Measurements from ENCODE around the gene KLHL3. TPM values are rescaled to one million over a fixed set of nuclear protein-coding genes. Genes with fewer than 3 reads are reported as not detected.

Gene KLHL3
- total RNA-seq, 2 donors from 2014 or later, result 3.1 to 17.2 TPM

GRCh38 chr5:137603891-137604290 lies 132.0 kb downstream of the KLHL3 start:
- H3K36me3 Mint-ChIP-seq, result no peaks in the 10 kb centered on the region
- DNase-seq (ENCODE audit: low spot score in 2 of 2), result no peak
- H3K27ac Mint-ChIP-seq, result no peak overlapping the region
- H3K9me3 Mint-ChIP-seq, result no peaks in the 10 kb centered on the region
- no peak for ATAC-seq

GRCh38 chr5:137603356-137603755 lies 132.5 kb downstream of the KLHL3 start:
- Mint-ChIP-seq H3K9me3 (no peaks in the 10 kb centered on the region), H3K36me3 (no peaks in the 10 kb centered on the region), H3K27ac (no peak overlapping the region)
- DNase-seq (ENCODE audit: low spot score in 2 of 2) (no peak), ATAC-seq (no peak)

DNA sequence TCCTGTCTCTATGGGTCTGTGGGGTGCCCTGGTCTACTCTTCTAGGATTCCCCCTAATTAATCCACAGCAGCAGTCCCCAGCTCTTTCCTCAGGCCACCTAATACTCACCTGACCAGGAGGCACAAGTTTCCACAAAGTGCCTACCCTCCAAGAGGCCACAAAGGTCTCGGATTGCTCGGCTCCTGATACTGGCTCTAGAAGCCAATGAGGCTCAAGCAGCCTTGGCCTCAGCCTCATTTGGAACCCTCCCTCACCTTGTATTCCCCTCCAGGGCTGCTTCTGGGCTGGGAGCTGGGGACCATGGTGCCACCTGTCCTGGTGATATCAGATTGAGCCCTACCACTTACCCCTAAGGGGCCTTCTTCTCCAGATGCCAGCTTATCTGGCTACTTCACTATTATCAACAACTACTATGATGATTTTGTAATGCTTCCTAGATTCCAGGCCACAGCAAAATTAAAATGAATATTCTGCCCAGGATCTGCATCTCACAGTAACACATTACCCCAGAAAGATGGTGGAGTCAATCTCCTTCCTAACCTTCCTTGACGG lies 133.1 kb downstream of the KLHL3 start:
- Mint-ChIP-seq H3K27ac (no peak overlapping the region), H3K9me3 (no peaks in the 10 kb centered on the region), H3K36me3 (no peaks in the 10 kb centered on the region)
- DNase-seq (ENCODE audit: low spot score in 2 of 2) (no peak), ATAC-seq (no peak)

DNA sequence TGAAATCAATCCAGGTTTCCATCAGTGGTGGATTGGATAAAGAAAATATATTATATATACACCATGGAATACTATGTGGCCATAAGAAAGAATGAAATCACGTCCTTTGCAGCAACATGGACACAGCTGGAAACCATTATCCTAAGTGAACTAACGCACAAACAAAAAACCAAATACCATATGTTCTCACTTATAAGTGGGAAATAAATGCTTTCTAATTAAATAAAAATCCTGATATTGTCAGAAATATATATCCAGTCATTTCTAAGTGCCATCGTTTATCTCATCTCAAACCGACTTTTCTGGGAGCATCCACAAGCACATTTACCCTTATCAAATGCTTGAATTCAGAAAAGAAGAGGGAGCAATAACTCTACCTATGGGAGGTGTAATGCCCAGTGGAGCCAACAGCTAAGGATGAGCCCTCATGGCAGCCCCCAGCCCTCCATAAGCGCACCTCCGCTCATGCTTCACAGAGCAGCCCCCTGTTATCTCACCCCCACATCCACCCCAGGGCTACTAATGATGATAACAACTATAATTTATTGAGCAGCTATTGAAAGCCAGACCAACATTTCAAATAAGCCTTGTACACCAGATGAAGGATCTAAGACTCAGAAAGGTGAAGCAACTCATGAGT lies 135.0 kb downstream of the KLHL3 start:
- no peak for ATAC-seq
- H3K36me3 Mint-ChIP-seq, result no peaks in the 10 kb centered on the region
- no peak for DNase-seq (ENCODE audit: low spot score in 2 of 2)

GRCh38 chr5:137599457-137599856 lies 136.4 kb downstream of the KLHL3 start:
- no peak overlapping the region for H3K27ac Mint-ChIP-seq
- no peaks in the 10 kb centered on the region for H3K9me3 Mint-ChIP-seq
- H3K36me3 Mint-ChIP-seq, result no peaks in the 10 kb centered on the region
- DNase-seq (ENCODE audit: low spot score in 2 of 2) (no peak), ATAC-seq (no peak)

More for the DNA sequence above, 135.0 kb downstream of the KLHL3 start:
- H3K9me3 Mint-ChIP-seq, result no peaks in the 10 kb centered on the region
- H3K27ac Mint-ChIP-seq, result no peak overlapping the region

DNA sequence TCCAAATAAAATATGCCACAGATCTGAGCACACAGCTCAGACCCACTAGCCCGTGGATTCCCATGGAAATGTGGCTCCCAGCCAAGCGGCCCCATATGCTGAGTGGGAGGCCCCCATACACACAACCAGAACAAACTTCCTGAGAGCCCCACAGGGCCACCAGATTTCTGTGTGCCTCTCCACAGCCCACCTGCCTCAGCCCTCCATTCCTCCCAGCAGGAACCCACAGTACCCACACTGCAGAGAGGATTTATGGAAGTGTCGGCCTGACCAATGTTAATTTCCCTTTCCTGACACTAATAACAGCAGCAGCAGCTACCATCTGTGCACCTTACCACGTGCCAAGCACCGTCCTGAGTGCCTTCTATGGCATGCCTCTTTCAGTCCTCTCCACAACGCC lies 137.5 kb downstream of the KLHL3 start:
- no peak overlapping the region for H3K27ac Mint-ChIP-seq
- no peak for ATAC-seq

DNA sequence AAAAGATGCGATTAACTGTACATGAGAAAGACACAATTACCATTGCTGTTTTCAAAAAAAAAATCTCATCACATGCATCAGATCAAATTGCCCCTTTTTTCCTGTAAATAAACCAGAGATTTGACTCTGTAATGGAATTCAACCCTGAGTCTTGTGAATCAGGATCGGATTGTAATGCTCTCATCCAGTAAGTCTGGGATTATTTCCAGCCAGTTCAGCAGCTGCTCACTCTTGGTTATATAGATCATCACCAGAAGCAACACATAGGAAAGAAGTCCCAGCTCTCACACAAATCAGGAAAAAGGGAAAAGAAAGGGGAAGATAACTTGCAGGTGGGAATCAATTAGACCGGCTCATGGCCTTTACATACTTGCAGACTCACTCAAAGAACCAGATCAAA lies 138.9 kb downstream of the KLHL3 start:
- no peak overlapping the region for H3K27ac Mint-ChIP-seq
- H3K36me3 Mint-ChIP-seq, result no peaks in the 10 kb centered on the region
- H3K9me3 Mint-ChIP-seq, result no peaks in the 10 kb centered on the region
- ATAC-seq (no peak), DNase-seq (ENCODE audit: low spot score in 2 of 2) (no peak)

More for the DNA sequence above, 137.5 kb downstream of the KLHL3 start:
- H3K9me3 Mint-ChIP-seq, result no peaks in the 10 kb centered on the region
- H3K36me3 Mint-ChIP-seq, result no peaks in the 10 kb centered on the region
- no peak for DNase-seq (ENCODE audit: low spot score in 2 of 2)

DNA sequence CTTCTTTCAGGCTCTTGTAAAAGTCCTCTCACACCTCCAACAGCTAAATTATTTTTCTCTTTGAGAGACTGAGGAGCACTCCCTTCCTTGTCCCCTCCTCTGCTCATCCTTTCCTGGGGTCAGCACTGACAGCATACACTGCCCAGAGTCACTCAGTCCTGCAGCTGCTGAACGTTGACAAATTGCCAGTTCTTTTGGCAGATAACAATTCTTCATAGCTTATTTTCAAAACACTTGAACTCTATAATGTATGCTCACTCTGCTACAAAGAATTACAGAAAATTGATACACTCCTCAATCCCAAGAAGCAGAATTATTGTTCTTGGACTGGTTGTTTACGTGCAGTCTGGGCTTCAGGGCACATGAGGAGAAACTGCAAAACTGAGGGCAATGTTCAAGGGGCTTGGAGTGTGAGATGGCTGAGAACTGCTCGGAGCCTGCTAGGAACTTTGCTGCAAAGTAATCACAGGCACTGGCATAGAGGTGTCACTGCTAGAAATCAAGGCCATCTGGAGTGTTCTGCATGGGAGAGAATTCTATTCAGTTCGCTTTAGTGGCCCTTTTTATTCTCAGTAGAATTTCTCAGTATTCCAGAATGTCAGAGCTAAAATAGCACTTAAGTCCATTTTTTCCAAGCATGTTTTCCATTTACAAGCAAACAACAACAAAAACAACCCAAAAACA lies 140.4 kb downstream of the KLHL3 start:
- no peaks in the 10 kb centered on the region for H3K9me3 Mint-ChIP-seq
- no peak overlapping the region for H3K27ac Mint-ChIP-seq
- ATAC-seq (no peak), DNase-seq (ENCODE audit: low spot score in 2 of 2) (no peak)
- no peaks in the 10 kb centered on the region for H3K36me3 Mint-ChIP-seq

DNA sequence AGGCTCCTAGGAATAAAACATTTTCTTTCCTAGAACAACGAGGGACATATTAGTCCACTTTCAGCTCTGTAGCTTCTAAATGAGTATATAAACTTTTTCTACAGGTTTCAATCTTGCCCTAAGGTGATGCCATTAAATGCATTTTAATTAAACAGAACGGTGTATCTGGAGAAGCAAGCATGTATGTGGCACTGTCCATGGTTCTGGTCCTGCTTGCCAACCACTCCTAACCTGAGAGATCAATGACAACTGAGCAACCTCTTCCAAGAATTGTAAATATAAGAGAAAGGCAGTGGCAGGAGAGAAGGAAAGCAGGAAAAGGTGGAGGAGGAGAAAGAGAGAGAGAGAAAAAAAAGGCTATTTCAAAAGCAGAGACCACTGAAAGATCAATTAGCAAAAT lies 141.2 kb downstream of the KLHL3 start:
- DNase-seq (ENCODE audit: low spot score in 2 of 2) (no peak), ATAC-seq (no peak)
- Mint-ChIP-seq H3K27ac (no peak overlapping the region), H3K36me3 (no peaks in the 10 kb centered on the region), H3K9me3 (no peaks in the 10 kb centered on the region)

- ATAC-seq (no peak), DNase-seq (ENCODE audit: low spot score in 2 of 2) (no peak)
- Mint-ChIP-seq H3K9me3 (no peaks in the 10 kb centered on the region), H3K27ac (no peak overlapping the region), H3K36me3 (no peaks in the 10 kb centered on the region)
These were observed 143.6 kb downstream of the KLHL3 start for GRCh38 chr5:137592317-137592716.

DNA sequence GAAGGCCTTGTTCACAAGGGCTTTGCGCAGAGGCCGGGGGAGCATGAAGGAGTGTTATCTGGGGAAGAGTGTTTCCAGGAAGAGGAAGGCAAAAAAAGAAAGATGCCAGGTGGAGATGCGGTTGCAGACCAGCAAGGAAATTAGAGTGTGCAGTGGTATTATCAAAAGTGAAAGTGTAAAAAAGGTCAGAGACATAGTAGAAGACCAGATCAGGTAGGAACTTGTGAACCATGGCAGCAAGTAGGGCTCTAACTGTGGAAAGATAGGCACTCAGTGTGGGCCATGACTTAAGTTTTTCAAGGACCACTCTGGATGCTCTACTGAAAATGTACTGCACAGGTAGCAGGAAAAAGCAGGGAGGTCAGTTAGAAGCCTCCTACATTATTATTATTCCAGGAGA lies 146.7 kb downstream of the KLHL3 start:
- H3K27ac Mint-ChIP-seq, result no peak overlapping the region
- ATAC-seq, result no peak
- no peaks in the 10 kb centered on the region for H3K36me3 Mint-ChIP-seq

DNA sequence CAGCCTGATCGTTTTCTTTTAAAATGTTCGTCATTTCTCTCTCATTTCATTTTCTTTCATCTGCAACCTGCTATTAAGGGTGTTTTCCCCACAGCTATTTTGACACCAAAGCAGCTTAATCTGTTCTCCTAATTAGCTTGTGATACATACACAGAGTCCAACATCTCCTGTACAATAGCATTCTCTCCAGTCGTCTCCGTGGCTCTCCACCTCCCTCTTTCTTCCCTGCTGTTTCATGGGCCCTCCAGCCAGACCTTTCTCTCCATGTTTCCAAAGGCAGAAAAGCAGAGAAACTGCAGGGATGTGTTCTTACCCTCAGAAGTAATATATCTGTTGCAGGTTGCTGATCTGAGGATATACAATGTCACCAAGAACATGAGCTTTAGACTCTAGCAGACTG lies 148.0 kb downstream of the KLHL3 start:
- H3K9me3 Mint-ChIP-seq, result peaks cover 0 to 5% of the 10 kb centered on the region in 2 donors
- no peak for DNase-seq (ENCODE audit: low spot score in 2 of 2)
- H3K27ac Mint-ChIP-seq, result no peak overlapping the region
- no peaks in the 10 kb centered on the region for H3K36me3 Mint-ChIP-seq
- ATAC-seq, result no peak

More for the DNA sequence above, 146.7 kb downstream of the KLHL3 start:
- H3K9me3 Mint-ChIP-seq, result peaks cover 0 to 5% of the 10 kb centered on the region in 2 donors
- no peak for DNase-seq (ENCODE audit: low spot score in 2 of 2)

DNA sequence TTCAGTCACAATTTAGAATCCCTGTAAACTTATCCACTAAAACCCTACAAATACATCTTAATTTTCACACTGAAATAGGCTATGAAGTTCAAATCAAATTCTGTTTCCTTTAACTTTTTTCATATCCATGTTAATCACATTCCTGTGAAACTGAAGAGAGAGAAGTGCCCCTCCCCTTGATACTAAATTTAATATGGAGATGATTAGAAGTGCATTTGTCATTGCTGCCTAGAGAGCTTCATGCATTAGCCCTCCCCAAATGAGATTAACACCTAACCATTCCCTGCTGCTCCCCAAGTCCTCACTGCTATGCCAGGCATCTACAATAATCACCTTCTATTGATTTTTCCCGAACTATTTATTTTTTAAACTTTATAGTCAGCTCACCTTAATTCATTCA lies 151.6 kb downstream of the KLHL3 start:
- DNase-seq (ENCODE audit: low spot score in 2 of 2) (no peak), ATAC-seq (no peak)
- H3K9me3 Mint-ChIP-seq, result peaks cover 0 to 5% of the 10 kb centered on the region in 2 donors
- H3K36me3 Mint-ChIP-seq, result no peaks in the 10 kb centered on the region
- H3K27ac Mint-ChIP-seq, result no peak overlapping the region

DNA sequence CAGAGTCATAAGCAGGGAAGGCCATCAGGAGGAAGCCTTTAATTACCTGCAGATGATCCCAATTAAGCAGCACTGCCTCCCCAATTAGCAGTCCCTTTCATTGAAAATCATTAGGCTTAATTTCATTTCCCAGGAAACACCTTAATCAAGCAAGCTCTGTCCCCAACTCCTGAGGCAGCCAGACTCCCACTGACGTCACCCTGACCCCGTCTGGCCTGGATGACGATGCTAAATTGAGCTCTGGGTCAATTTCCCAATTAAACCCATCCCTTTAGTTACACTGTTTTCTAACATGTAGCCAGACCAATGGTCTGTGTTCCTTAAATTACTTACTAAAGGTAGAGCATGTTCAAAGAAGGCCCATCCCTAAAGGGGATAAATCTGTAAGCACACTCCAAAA lies 152.8 kb downstream of the KLHL3 start:
- DNase-seq (ENCODE audit: low spot score in 2 of 2), result no peak
- no peaks in the 10 kb centered on the region for H3K36me3 Mint-ChIP-seq
- peaks cover 0 to 5% of the 10 kb centered on the region in 2 donors for H3K9me3 Mint-ChIP-seq
- H3K27ac Mint-ChIP-seq, result no peak overlapping the region
- ATAC-seq, result no peak

GRCh38 chr5:137582218-137582617 lies 153.7 kb downstream of the KLHL3 start:
- Mint-ChIP-seq H3K27ac (no peak overlapping the region), H3K9me3 (peaks cover 0 to 4% of the 10 kb centered on the region in 2 donors), H3K36me3 (no peaks in the 10 kb centered on the region)
- ATAC-seq, result no peak
- DNase-seq (ENCODE audit: low spot score in 2 of 2), result no peak

DNA sequence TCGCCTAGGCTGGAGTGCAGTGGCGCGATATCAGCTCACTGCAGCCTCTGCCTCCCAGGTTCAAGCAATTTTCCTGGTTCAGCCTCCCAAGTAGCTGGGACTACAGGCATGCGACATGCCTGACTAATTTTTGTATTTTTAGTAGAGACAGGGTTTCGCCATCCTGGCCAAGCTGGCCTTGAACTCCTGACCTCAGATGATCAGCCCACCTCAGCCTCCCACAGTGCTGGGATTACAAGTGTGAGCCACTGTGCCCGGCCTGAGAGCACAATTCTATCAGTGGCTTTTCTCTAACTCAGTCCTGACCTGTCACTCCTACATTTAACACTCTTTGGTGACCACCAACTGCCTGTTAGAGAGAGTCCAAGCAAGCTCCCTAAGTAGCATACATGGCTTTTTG lies 154.1 kb downstream of the KLHL3 start:
- ATAC-seq (no peak), DNase-seq (ENCODE audit: low spot score in 2 of 2) (no peak)
- H3K9me3 Mint-ChIP-seq, result no peaks in the 10 kb centered on the region
- H3K36me3 Mint-ChIP-seq, result no peaks in the 10 kb centered on the region
- H3K27ac Mint-ChIP-seq, result no peak overlapping the region

DNA sequence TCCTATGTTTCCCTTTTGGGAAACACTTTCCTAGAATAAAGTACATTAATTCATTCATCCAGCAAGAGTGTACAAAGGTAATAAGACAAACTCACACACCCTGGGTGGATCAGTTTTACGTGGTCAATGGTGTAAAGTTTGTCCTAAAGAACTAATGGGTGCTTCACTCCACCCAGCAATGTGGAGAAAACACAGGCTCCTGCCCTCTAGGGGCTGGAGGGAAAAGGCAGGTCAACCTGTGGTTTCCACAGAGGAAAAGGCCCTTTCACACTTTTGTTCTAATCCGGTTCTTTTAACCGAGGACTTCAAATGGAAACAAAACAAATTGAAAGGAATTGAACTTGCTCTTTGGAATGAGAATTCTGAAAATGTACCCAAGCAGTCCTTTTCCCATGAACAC lies 155.9 kb downstream of the KLHL3 start:
- ATAC-seq, result no peak
- H3K27ac Mint-ChIP-seq, result no peak overlapping the region
- no peaks in the 10 kb centered on the region for H3K36me3 Mint-ChIP-seq
- DNase-seq (ENCODE audit: low spot score in 2 of 2), result no peak
- no peaks in the 10 kb centered on the region for H3K9me3 Mint-ChIP-seq

- no peak for DNase-seq (ENCODE audit: low spot score in 2 of 2)
- no peak overlapping the region for H3K27ac Mint-ChIP-seq
These were observed 160.0 kb downstream of the KLHL3 start for GRCh38 chr5:137575847-137576246.

More at GRCh38 chr5:137575847-137576246, 160.0 kb downstream of the KLHL3 start:
- ATAC-seq, result no peak
- no peaks in the 10 kb centered on the region for H3K36me3 Mint-ChIP-seq
- H3K9me3 Mint-ChIP-seq, result no peaks in the 10 kb centered on the region

All from activated naive CD4-positive, alpha-beta T cell treated with anti-CD3 and anti-CD28 coated beads, Interleukin-2, amount 50 U/mL, for 72 hours (primary cell).